H1 (cell line): ENCODE data around the gene NEURL1B. TPM values are rescaled to one million over a fixed set of nuclear protein-coding genes. Genes with fewer than 3 reads are reported as not detected.

ENCODE experiments used
- CTCF ChIA-PET: fragments of 300-600 bp; sonication (Branson Sonifier 250); formaldehyde crosslinking; loops from one replicate; lab custom pipeline; 2021; ENCODE audit not compliant: partially characterized antibody; lab: Charles Lee
- POLR2A ChIA-PET: fragments of 300-600 bp; sonication (Branson Sonifier 250); formaldehyde crosslinking; loops from one replicate; lab custom pipeline; 2021; ENCODE audit warnings: inconsistent platforms; ENCODE audit not compliant: partially characterized antibody; lab: Charles Lee
- DNase-seq, 2 experiments: peaks; one replicate each; pipeline versions ENCODE4 v3.0.0 to v3.0.0-alpha.2; 2010 to 2022; ENCODE audit warnings: low spot score in 2 of 2, low read depth in 1 of 2, mixed read lengths in 1 of 2
- FAIRE-seq: peaks from 2 replicates; lab custom pipeline; 2011; peaks lifted over from hg19 to GRCh38; lab: Jason Lieb, UNC
- H2AFZ ChIP-seq: 2 replicates; pipeline ENCODE4 v1.8.1; 2012; ENCODE audit warnings: low read length, inconsistent platforms
- H2AK5ac ChIP-seq: 2 replicates; pipeline ENCODE4 v1.6.1; 2013; ENCODE audit warnings: low read depth, low read length
- H2BK120ac ChIP-seq: replicated peaks from 2 replicates; pipeline ENCODE3; 2013; ENCODE audit warnings: low read depth, low read length, inconsistent platforms
- H2BK12ac ChIP-seq: 2 replicates; pipeline ENCODE4 v1.6.1; 2013; ENCODE audit warnings: low read depth, low read length
- H2BK15ac ChIP-seq: 2 replicates; pipeline ENCODE4 v1.6.1; 2013; ENCODE audit warnings: low read length
- H2BK20ac ChIP-seq: 2 replicates; pipeline ENCODE4 v1.6.1; 2013; ENCODE audit warnings: low read length
- H2BK5ac ChIP-seq: 2 replicates; pipeline ENCODE4 v1.6.1; 2013; ENCODE audit warnings: low read depth, low read length
- H3K14ac ChIP-seq: 2 replicates; pipeline ENCODE4 v1.6.1; 2013; ENCODE audit warnings: inconsistent platforms; ENCODE audit not compliant: insufficient read length
- H3K18ac ChIP-seq: 2 replicates; pipeline ENCODE4 v1.6.1; 2013; ENCODE audit warnings: low read length; ENCODE audit errors: extremely low read depth
- H3K23ac ChIP-seq: 2 replicates; pipeline ENCODE4 v1.6.1; 2013; ENCODE audit warnings: inconsistent platforms; ENCODE audit not compliant: insufficient read length
- H3K23me2 ChIP-seq: 2 replicates; pipeline ENCODE4 v1.6.1; 2013; ENCODE audit warnings: low read depth, low read length
- H3K27ac ChIP-seq: 2 replicates; pipeline ENCODE4 v1.6.1; 2011; ENCODE audit warnings: low read depth, low read length, inconsistent platforms
- H3K27me3 ChIP-seq, 4 experiments: replicated peaks in 1 of 4; 1 replicate in 1 of 4; 2 replicates in 3 of 4; pipeline versions ENCODE4 v1.6.1 to v1.8.1; 2011 to 2013; ENCODE audit warnings: low read length in 3 of 4, mild to moderate bottlenecking in 3 of 4, inconsistent platforms in 2 of 4, mixed read lengths in 2 of 4, moderate library complexity in 1 of 4; ENCODE audit not compliant: control insufficient read depth in 3 of 4, insufficient read depth in 3 of 4; ENCODE audit errors: extremely low read depth in 1 of 4
- H3K36me3 ChIP-seq, 4 experiments: 2 replicates each; pipeline versions ENCODE4 v1.6.1 to v1.8.1; 2011 to 2013; ENCODE audit warnings: mild to moderate bottlenecking in 4 of 4, low read length in 3 of 4, moderate library complexity in 2 of 4, control low read depth in 1 of 4, inconsistent platforms in 1 of 4; ENCODE audit not compliant: insufficient read depth in 4 of 4, control insufficient read depth in 2 of 4
- H3K4ac ChIP-seq: replicated peaks from 2 replicates; pipeline ENCODE3; 2013; ENCODE audit warnings: low read length, low read depth, mixed read lengths, inconsistent platforms; ENCODE audit not compliant: insufficient read length
- H3K4me1 ChIP-seq, 4 experiments: replicated peaks in 1 of 4; 1 replicate in 1 of 4; 2 replicates in 3 of 4; pipeline versions ENCODE4 v1.6.1 to v1.8.1; 2011 to 2013; ENCODE audit warnings: low read length in 3 of 4, inconsistent platforms in 2 of 4, mixed read lengths in 1 of 4; ENCODE audit not compliant: insufficient read depth in 4 of 4, control insufficient read depth in 3 of 4
- H3K4me2 ChIP-seq, 2 experiments: 2 replicates each; pipeline versions ENCODE4 v1.6.1 to v1.8.1; 2011 to 2013; ENCODE audit warnings: low read depth in 2 of 2, low read length in 2 of 2, control low read depth in 1 of 2, inconsistent platforms in 1 of 2, mild to moderate bottlenecking in 1 of 2; ENCODE audit not compliant: insufficient read depth in 1 of 2
- H3K4me3 ChIP-seq, 4 experiments: fragments of 200-600, 300-600 bp in 1 of 4; sonication (generic), shearing (Covaris generic), sonication (Bioruptor Twin) in 1 of 4; 2 replicates each; pipeline versions ENCODE4 v1.5.1 to v1.8.1; 2011 to 2016; ENCODE audit warnings: low read length in 4 of 4, low read depth in 3 of 4, control low read depth in 2 of 4, inconsistent platforms in 2 of 4, mild to moderate bottlenecking in 2 of 4, mixed read lengths in 1 of 4, moderate library complexity in 1 of 4; ENCODE audit not compliant: insufficient read depth in 2 of 4; ENCODE audit errors: extremely low read depth in 1 of 4
- H3K56ac ChIP-seq: replicated peaks from 2 replicates; pipeline ENCODE3; 2013; ENCODE audit warnings: low read depth, mild to moderate bottlenecking, mixed read lengths, low read length, inconsistent platforms; ENCODE audit not compliant: insufficient read length
- H3K79me1 ChIP-seq: 2 replicates; pipeline ENCODE4 v1.6.1; 2013; ENCODE audit warnings: low read depth, low read length, control low read depth
- H3K79me2 ChIP-seq, 2 experiments: 2 replicates each; pipeline versions ENCODE4 v1.6.1 to v1.8.1; 2012 to 2013; ENCODE audit warnings: low read length in 2 of 2, mild to moderate bottlenecking in 2 of 2, inconsistent platforms in 1 of 2; ENCODE audit not compliant: insufficient read depth in 2 of 2, control insufficient read depth in 1 of 2
- H3K9ac ChIP-seq, 4 experiments: replicated peaks in 1 of 4; 1 replicate in 1 of 4; 2 replicates in 3 of 4; pipeline versions ENCODE4 v1.6.1 to v1.8.1; 2011 to 2013; ENCODE audit warnings: low read depth in 3 of 4, low read length in 3 of 4, control low read depth in 2 of 4, mild to moderate bottlenecking in 2 of 4, moderate library complexity in 2 of 4, inconsistent platforms in 1 of 4; ENCODE audit errors: extremely low read depth in 1 of 4
- H3K9me3 ChIP-seq, 2 experiments: 2 replicates each; pipeline versions ENCODE4 v1.6.1 to v1.8.1; 2012 to 2013; ENCODE audit warnings: mild to moderate bottlenecking in 2 of 2, moderate library complexity in 2 of 2, control low read depth in 1 of 2, inconsistent platforms in 1 of 2, low read depth in 1 of 2, low read length in 1 of 2, mixed read lengths in 1 of 2; ENCODE audit not compliant: insufficient read depth in 2 of 2
- H4K20me1 ChIP-seq, 2 experiments: replicated peaks in 1 of 2; 2 replicates each; pipeline versions ENCODE3 to v1.8.1; 2011 to 2013; ENCODE audit warnings: inconsistent platforms in 2 of 2, low read length in 2 of 2, mild to moderate bottlenecking in 1 of 2; ENCODE audit not compliant: insufficient read depth in 2 of 2, control insufficient read depth in 1 of 2
- H4K5ac ChIP-seq: 2 replicates; pipeline ENCODE4 v1.6.1; 2013; ENCODE audit warnings: low read length, low read depth, mixed read lengths, inconsistent platforms; ENCODE audit not compliant: insufficient read length
- H4K8ac ChIP-seq: 2 replicates; pipeline ENCODE4 v1.8.0; 2013; ENCODE audit warnings: mild to moderate bottlenecking, moderate library complexity, low read length, inconsistent platforms; ENCODE audit not compliant: insufficient read depth; ENCODE audit errors: extremely low read depth
- H4K91ac ChIP-seq: replicated peaks from 2 replicates; pipeline ENCODE3; 2013; ENCODE audit warnings: low read length, mixed read lengths, inconsistent platforms; ENCODE audit not compliant: insufficient read length
- WGBS, 2 experiments: shearing (Covaris generic) in 1 of 2; methylation state at CpG; one replicate each; pipeline versions ENCODE4 v1.1.6 to v1.1.7; 2013 to 2015; ENCODE audit warnings: low lambda C conversion rate in 2 of 2, mixed read lengths in 2 of 2, inconsistent platforms in 1 of 2, low coverage in 1 of 2, missing lambda C conversion rate in 1 of 2; ENCODE audit not compliant: insufficient replicate concordance in 2 of 2, insufficient coverage in 1 of 2, insufficient read length in 1 of 2; ENCODE audit errors: extremely low coverage in 1 of 2, missing lambda C conversion rate in 1 of 2; 5-methylcytosine and 5-hydroxymethylcytosine counted together
- polyA plus RNA-seq, 7 experiments: library from polyadenylated mRNA; depleted of rRNA in 3 of 7; stranded (reverse) in 5 of 7; unstranded in 2 of 7; fragments of >200 nt in 5 of 7; fragments of 200-250 nt in 2 of 7; gene quantifications; 1 replicate in 5 of 7; 2 replicates in 1 of 7; 4 replicates in 1 of 7; pipeline versions ENCODE4 v1.2.1 to v1.2.3, GENCODE V29; 2011 to 2013; ENCODE audit warnings: missing spikeins in 2 of 7, mixed read lengths in 2 of 7
- total RNA-seq: library from RNA; stranded (reverse); fragmentation: NEBNext Ultra II Directional; extraction: Animal tissue kit (Norgen Biotek cat#: 25700); gene quantifications from 2 replicates; pipeline ENCODE4 v1.2.1, GENCODE V29; 2021

The NEURL1B gene
- total and polyA plus RNA-seq, 2 of the 8 experiments (the other 6 are each of a cell fraction or from before 2014, with no cell fraction given), result 3.3 to 6.1 TPM

- Histone ChIP-seq H3K56ac (no peak overlapping the region), H4K20me1 (no peaks in the 10 kb centered on the region), H2BK120ac (no peak overlapping the region), H2AK5ac (no peak overlapping the region), H3K4me3 (no peak overlapping the region), H3K14ac (no peak overlapping the region), H4K8ac (no peak overlapping the region), H3K27ac (no peak overlapping the region), H2BK12ac (no peak overlapping the region), H2BK20ac (no peak overlapping the region), H3K18ac (no peak overlapping the region), H3K27me3 (no peaks in the 10 kb centered on the region; a peak in 1 of 7 replicates), H3K4ac (no peak overlapping the region), H3K23ac (no peak overlapping the region), H3K36me3 (no peaks in the 10 kb centered on the region), H3K9me3 (no peaks in the 10 kb centered on the region), H3K9ac (no peak overlapping the region), H2AFZ (no peak overlapping the region), H3K23me2 (no peaks in the 10 kb centered on the region; the same call in 1 of the 2 replicates), H3K79me2 (no peaks in the 10 kb centered on the region), H3K79me1 (no peaks in the 10 kb centered on the region), H3K4me1 (peaks cover 0 to 12% (median 4%) of the 10 kb centered on the region in 4 experiments; a peak in 4 of 7 replicates), H2BK15ac (0 out of 2 replicates have a peak overlapping the region, but pooled peaks have one; percentile 13), H4K5ac (no peak overlapping the region), H3K4me2 (no peak overlapping the region), H4K91ac (no peak overlapping the region), H2BK5ac (no peak overlapping the region)
- FAIRE-seq (no peak), DNase-seq (no peak)
- CTCF ChIA-PET, result interaction anchor here (0.6 to 2.7 kb wide), 13 partner anchors 10 to 524 kb away, joined by 3 to 10 read pairs (median 4); no protein-coding TSS in a partner anchor
- WGBS, 2 experiments, result 84% methylated on average over 6 of the region's 6 CpGs; no CpG with 5 or more reads in 1 of the 2 experiments
- POLR2A ChIA-PET, result no interaction called here
Measured at GRCh38 chr5:172607213-172607793, 33.8 kb upstream of the NEURL1B start.
